MM.1S (cell line): ENCODE data around the gene SIAE.

Experiments used
- CTCF ChIP-seq: fragments of 300-600 bp; sonication (generic); IDR thresholded peaks from 2 replicates; pipeline ENCODE4 v1.5.1; 2016; ENCODE audit warnings: antibody characterized with exemption, low read length, mixed read lengths
- EZH2 ChIP-seq: fragments of 300-600 bp; sonication (generic); optimal IDR thresholded peaks from 2 replicates; pipeline ENCODE3; 2017; ENCODE audit warnings: low read depth, mild to moderate bottlenecking, antibody characterized with exemption, low read length, mixed read lengths
- EZH2phosphoT487 ChIP-seq: fragments of 300-600 bp; sonication (generic); IDR thresholded peaks from 2 replicates; pipeline ENCODE4 v1.6.1; 2018; ENCODE audit warnings: antibody characterized with exemption, low read length

- TF ChIP-seq CTCF (no peak), EZH2phosphoT487 (no peak), EZH2 (no peak)
Observed at GRCh38 chr11:124722176-124722575, 48.6 kb upstream of the SIAE start.
